Ovary (tissue), 3 donors: Measurements from ENCODE around the gene ITSN1.

Experiments used
- CTCF ChIP-seq, 3 donors: fragments of 450-650 bp in 2 of 3; fragments of 200-600 bp in 1 of 3; IDR thresholded peaks; one replicate each; pipeline versions ENCODE4 v1.5.1 to v1.8.0; 2016 to 2022; ENCODE audit warnings: antibody characterized with exemption in 3 of 3, mild to moderate bottlenecking in 1 of 3
- EP300 ChIP-seq: sonication (generic); formaldehyde crosslinking; IDR thresholded peaks from one replicate; pipeline ENCODE4 v1.6.1; 2017; ENCODE audit warnings: antibody characterized with exemption
- POLR2A ChIP-seq: fragments of 450-650 bp; IDR thresholded peaks from one replicate; pipeline ENCODE4 v1.6.1; 2017; ENCODE audit warnings: antibody characterized with exemption, mild to moderate bottlenecking, moderate library complexity
- donor health status: DM: no; HTN: no; CAD: no.

GRCh38 chr21:33748903-33749302 lies 106.6 kb downstream of the ITSN1 start:
- no peak for TF ChIP-seq POLR2A
- no peak for TF ChIP-seq CTCF (IDR thresholded peaks at IDR 0.05)
- no peak for TF ChIP-seq EP300
